ENCODE measurements around the gene AGK.

- TF ChIP-seq CTCF (IDR thresholded peaks at IDR 0.05) (no peak), EZH2 (IDR thresholded peaks at IDR 0.05; ENCODE audit: borderline replicate concordance, insufficient read depth, low read depth, low read length, poor library complexity, severe bottlenecking) (no peak)
Observed at GRCh38 chr7:141609576-141609975, 58.4 kb downstream of the AGK start.
